Neural cell (in vitro differentiated cells): ENCODE measurements around the gene ANTXR2.

Experiments
- CTCF ChIP-seq: fragments of 450-650 bp; IDR thresholded peaks from 2 replicates; pipeline ENCODE4 v1.5.1; 2014; ENCODE audit warnings: antibody characterized with exemption, mild to moderate bottlenecking, moderate library complexity; ENCODE audit not compliant: poor library complexity, severe bottlenecking
- EP300 ChIP-seq: fragments of 450-650 bp; conservative IDR thresholded peaks from 2 replicates; pipeline ENCODE4 v1.6.1; 2014; ENCODE audit warnings: antibody characterized with exemption, mild to moderate bottlenecking, moderate library complexity; ENCODE audit not compliant: poor library complexity, severe bottlenecking
- EZH2 ChIP-seq: fragments of 200-600, 300-800 bp; shearing (Covaris generic), sonication (generic); IDR thresholded peaks from 2 replicates; pipeline ENCODE4 v1.6.1; 2014; ENCODE audit warnings: antibody characterized with exemption, low read length, borderline replicate concordance, mild to moderate bottlenecking; ENCODE audit not compliant: insufficient read depth, poor library complexity, severe bottlenecking
- POLR2AphosphoS5 ChIP-seq: IDR thresholded peaks from 2 replicates; pipeline ENCODE4 v1.6.1; 2012
- RAD21 ChIP-seq: fragments of 450-650 bp; conservative IDR thresholded peaks from 2 replicates; pipeline ENCODE4 v1.6.1; 2014; ENCODE audit warnings: antibody characterized with exemption, mild to moderate bottlenecking, moderate library complexity
- SMC3 ChIP-seq: fragments of 450-650 bp; conservative IDR thresholded peaks from 2 replicates; pipeline ENCODE4 v1.6.1; 2014; ENCODE audit warnings: antibody characterized with exemption, mild to moderate bottlenecking, moderate library complexity; ENCODE audit not compliant: poor library complexity
- TAF1 ChIP-seq: IDR thresholded peaks from 2 replicates; pipeline ENCODE4 v1.6.1; 2012; ENCODE audit warnings: low read depth

GRCh38 chr4:80029364-80029763, 43.7 kb downstream of the ANTXR2 start:
- no peak for TF ChIP-seq CTCF
- no peak for TF ChIP-seq POLR2AphosphoS5
- no peak for TF ChIP-seq TAF1
- no peak for TF ChIP-seq SMC3
- no peak for TF ChIP-seq RAD21
- TF ChIP-seq EP300 = no peak
- TF ChIP-seq EZH2 = no peak
